H9 (cell line): Measurements from ENCODE around the gene SLC17A9. TPM values are rescaled to one million over a fixed set of nuclear protein-coding genes. Genes with fewer than 3 reads are reported as not detected.

Source experiments
- DNase-seq: peaks from one replicate; pipeline ENCODE4 v3.0.0-alpha.2; 2017
- H2AFZ ChIP-seq: one replicate; pipeline ENCODE4 v1.6.1; 2013; ENCODE audit warnings: mild to moderate bottlenecking, low read length, control low read depth, moderate library complexity
- H2AK5ac ChIP-seq: 2 replicates; pipeline ENCODE4 v1.6.1; 2013; ENCODE audit warnings: low read length, control low read depth, mixed read lengths; ENCODE audit not compliant: insufficient read length
- H2BK120ac ChIP-seq: one replicate; pipeline ENCODE4 v1.6.1; 2013; ENCODE audit warnings: low read depth, mild to moderate bottlenecking, low read length, control low read depth, inconsistent platforms; ENCODE audit not compliant: poor library complexity, severe bottlenecking
- H2BK12ac ChIP-seq: 2 replicates; pipeline ENCODE4 v1.6.1; 2013; ENCODE audit warnings: low read length, control low read depth, mixed read lengths, low read depth; ENCODE audit not compliant: insufficient read length
- H2BK15ac ChIP-seq: 2 replicates; pipeline ENCODE4 v1.6.1; 2013; ENCODE audit warnings: low read depth, low read length, control low read depth
- H2BK20ac ChIP-seq: one replicate; pipeline ENCODE4 v1.6.1; 2013; ENCODE audit warnings: low read depth, mild to moderate bottlenecking, low read length, control low read depth, inconsistent platforms; ENCODE audit not compliant: poor library complexity, severe bottlenecking
- H2BK5ac ChIP-seq: 2 replicates; pipeline ENCODE4 v1.6.1; 2013; ENCODE audit warnings: low read length, control low read depth, mixed read lengths; ENCODE audit not compliant: insufficient read length
- H3K14ac ChIP-seq: 2 replicates; pipeline ENCODE4 v1.6.1; 2013; ENCODE audit warnings: low read length, control low read depth; ENCODE audit not compliant: insufficient read depth
- H3K18ac ChIP-seq: 2 replicates; pipeline ENCODE4 v1.6.1; 2013; ENCODE audit warnings: low read depth, mild to moderate bottlenecking, mixed read lengths, low read length, control low read depth; ENCODE audit not compliant: insufficient read length
- H3K23ac ChIP-seq: 2 replicates; pipeline ENCODE4 v1.6.1; 2013; ENCODE audit warnings: low read length, control low read depth, mixed read lengths, low read depth; ENCODE audit not compliant: insufficient read length
- H3K23me2 ChIP-seq: 2 replicates; pipeline ENCODE4 v1.6.1; 2013; ENCODE audit warnings: low read depth, mild to moderate bottlenecking, mixed read lengths, low read length, control low read depth; ENCODE audit not compliant: insufficient read length, poor library complexity, severe bottlenecking
- H3K27ac ChIP-seq: 2 replicates; pipeline ENCODE4 v1.5.1; 2013; ENCODE audit warnings: low read length, control low read depth, mixed read lengths, low read depth; ENCODE audit not compliant: insufficient read length
- H3K27me3 ChIP-seq: 2 replicates; pipeline ENCODE4 v1.6.1; 2013; ENCODE audit warnings: low read length, control low read depth, inconsistent platforms; ENCODE audit not compliant: insufficient read depth
- H3K4ac ChIP-seq: 2 replicates; pipeline ENCODE4 v1.6.1; 2013; ENCODE audit warnings: low read depth, mild to moderate bottlenecking, control low read depth, inconsistent platforms, low read length, moderate library complexity
- H3K4me1 ChIP-seq: 2 replicates; pipeline ENCODE4 v1.6.1; 2013; ENCODE audit warnings: low read length, control low read depth, inconsistent platforms; ENCODE audit not compliant: insufficient read depth
- H3K4me2 ChIP-seq: 2 replicates; pipeline ENCODE4 v1.6.1; 2013; ENCODE audit warnings: low read length, control low read depth, mixed read lengths; ENCODE audit not compliant: insufficient read length, insufficient read depth
- H3K56ac ChIP-seq: 2 replicates; pipeline ENCODE4 v1.6.1; 2013; ENCODE audit warnings: low read depth, mild to moderate bottlenecking, mixed read lengths, low read length, control low read depth; ENCODE audit not compliant: insufficient read length
- H3K79me1 ChIP-seq: 2 replicates; pipeline ENCODE4 v1.6.1; 2013; ENCODE audit warnings: low read depth, mild to moderate bottlenecking, moderate library complexity, low read length, control low read depth, inconsistent platforms; ENCODE audit not compliant: insufficient read depth, poor library complexity, severe bottlenecking
- H3K79me2 ChIP-seq: 2 replicates; pipeline ENCODE4 v1.6.1; 2013; ENCODE audit warnings: low read length, control low read depth, inconsistent platforms; ENCODE audit not compliant: insufficient read depth
- H3K9ac ChIP-seq: 2 replicates; pipeline ENCODE4 v1.6.1; 2013; ENCODE audit warnings: low read length, control low read depth, mixed read lengths; ENCODE audit not compliant: insufficient read length; ENCODE audit errors: extremely low read depth
- H3K9me3 ChIP-seq: one replicate; pipeline ENCODE4 v1.6.1; 2013; ENCODE audit warnings: low read depth, low read length, inconsistent platforms; ENCODE audit not compliant: control insufficient read depth
- H3T11ph ChIP-seq: one replicate; pipeline ENCODE4 v1.6.1; 2013; ENCODE audit warnings: mild to moderate bottlenecking, low read length, control low read depth, inconsistent platforms
- H4K20me1 ChIP-seq: one replicate; pipeline ENCODE4 v1.6.1; 2013; ENCODE audit not compliant: control insufficient read depth, insufficient read length, insufficient read depth
- H4K5ac ChIP-seq: 2 replicates; pipeline ENCODE4 v1.6.1; 2013; ENCODE audit warnings: low read depth, mild to moderate bottlenecking, mixed read lengths, low read length, control low read depth; ENCODE audit not compliant: insufficient read length
- H4K8ac ChIP-seq: replicated peaks from 2 replicates; pipeline ENCODE4 v1.6.1; 2013; ENCODE audit warnings: low read length, control low read depth, mixed read lengths, low read depth; ENCODE audit not compliant: insufficient read length
- H4K91ac ChIP-seq: 2 replicates; pipeline ENCODE4 v1.6.1; 2013; ENCODE audit warnings: low read depth, mild to moderate bottlenecking, moderate library complexity, mixed read lengths, low read length, control low read depth; ENCODE audit not compliant: insufficient read length
- H3K27ac Mint-ChIP-seq, 3 experiments: 2 replicates in 2 of 3; 3 replicates in 1 of 3; pipeline ENCODE4 v1.8.0; 2020 to 2021; ENCODE audit warnings: mixed read lengths in 3 of 3, mild to moderate bottlenecking in 1 of 3, moderate library complexity in 1 of 3
- H3K27me3 Mint-ChIP-seq: 2 replicates; pipeline ENCODE4 v1.8.0; 2021; ENCODE audit warnings: low read depth, mild to moderate bottlenecking, moderate library complexity, mixed read lengths
- H3K36me3 Mint-ChIP-seq, 3 experiments: 2 replicates in 2 of 3; 3 replicates in 1 of 3; pipeline ENCODE4 v1.8.0; 2020 to 2021; ENCODE audit warnings: low read depth in 3 of 3, mixed read lengths in 3 of 3; ENCODE audit not compliant: insufficient read depth in 1 of 3
- H3K4me1 Mint-ChIP-seq, 2 experiments: 2 replicates each; pipeline ENCODE4 v1.8.0; 2020; ENCODE audit warnings: mixed read lengths in 2 of 2
- H3K4me3 Mint-ChIP-seq, 2 experiments: 2 replicates in 1 of 2; 3 replicates in 1 of 2; pipeline ENCODE4 v1.8.0; 2020 to 2021; ENCODE audit warnings: mild to moderate bottlenecking in 2 of 2, mixed read lengths in 2 of 2, moderate library complexity in 1 of 2
- H3K9me3 Mint-ChIP-seq, 2 experiments: 2 replicates in 1 of 2; 3 replicates in 1 of 2; pipeline ENCODE4 v1.8.0; 2020; ENCODE audit warnings: mild to moderate bottlenecking in 2 of 2, mixed read lengths in 2 of 2, moderate library complexity in 1 of 2
- WGBS: extraction: QIAGEN DNeasy Blood & Tissue Kit; methylation state at CpG from one replicate; pipeline ENCODE4 v1.1.7; 2013; ENCODE audit warnings: missing lambda C conversion rate, low lambda C conversion rate, mixed read lengths; ENCODE audit not compliant: insufficient read length; ENCODE audit errors: extremely low coverage; 5-methylcytosine and 5-hydroxymethylcytosine counted together
- total RNA-seq: library from RNA; stranded (reverse); gene quantifications from 2 replicates; pipeline ENCODE4 v1.2.1, GENCODE V29; 2021
- TF ChIP-seq, protein P1 (sequence below): fragments of 200-600 bp; sonication (generic); conservative IDR thresholded peaks from 3 replicates; pipeline ENCODE4 v1.8.0; 2021; ENCODE audit warnings: antibody characterized with exemption, mild to moderate bottlenecking

The SLC17A9 gene
- total RNA-seq, 1 experiment from 2014 or later, result 20.9 TPM

DNA sequence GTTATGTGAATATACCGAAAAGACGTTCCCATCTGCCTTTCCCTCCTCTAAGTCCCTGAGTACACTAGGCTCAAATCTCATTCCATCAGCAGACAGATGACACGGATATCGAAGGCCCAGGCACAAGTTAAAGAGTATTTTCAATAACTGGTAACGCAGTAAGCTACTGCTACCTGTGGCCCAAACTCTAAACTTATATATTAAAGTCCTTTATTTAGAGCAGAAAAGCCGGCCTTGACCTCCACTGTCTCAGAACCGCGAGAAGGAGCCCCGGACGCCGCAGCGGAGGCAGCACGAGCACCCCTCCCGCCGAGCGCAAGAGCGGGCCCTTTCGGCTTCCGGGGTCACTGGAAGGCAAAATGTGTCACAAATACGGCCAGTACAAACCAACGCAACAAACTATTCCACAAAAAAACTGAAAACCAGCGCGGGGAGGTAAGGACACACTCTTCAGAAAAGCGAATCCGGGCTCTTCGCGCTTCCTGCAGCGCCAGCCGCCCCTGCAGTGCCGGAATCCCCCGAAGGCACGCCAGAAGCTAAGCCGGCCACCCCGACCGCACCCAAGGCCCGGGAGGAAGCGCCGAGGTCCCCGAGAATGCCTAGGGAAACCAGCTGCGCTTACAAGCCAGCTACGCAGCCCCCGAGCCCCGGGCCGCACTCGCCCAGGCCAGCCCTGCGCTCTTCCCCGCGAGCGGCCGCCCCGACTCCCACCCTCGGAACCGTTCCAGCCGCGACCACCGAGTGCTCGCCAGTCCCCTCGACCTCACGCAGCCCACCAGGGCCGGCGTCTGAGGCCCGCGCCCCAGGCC, 26.9 kb upstream of the SLC17A9 start:
- Histone ChIP-seq H3K9ac (peak overlapping the region; percentile 94), H3T11ph (no peak overlapping the region), H3K9me3 (no peaks in the 10 kb centered on the region), H3K23me2 (peaks cover 38% of the 10 kb centered on the region), H3K4me2 (peak overlapping the region; percentile 100), H2BK15ac (no peak overlapping the region), H4K8ac (no peak overlapping the region), H3K27ac (no peak overlapping the region), H4K91ac (no peak overlapping the region), H2AFZ (no peak overlapping the region), H3K4ac (no peak overlapping the region), H2BK120ac (no peak overlapping the region), H2AK5ac (no peak overlapping the region), H3K4me1 (peaks cover 14% of the 10 kb centered on the region), H2BK12ac (no peak overlapping the region), H3K18ac (peak overlapping the region; percentile 86), H3K56ac (no peak overlapping the region), H4K5ac (no peak overlapping the region), H4K20me1 (peaks cover 12% of the 10 kb centered on the region), H3K14ac (peak overlapping the region; percentile 96), H3K27me3 (no peaks in the 10 kb centered on the region), H2BK20ac (no peak overlapping the region), H2BK5ac (no peak overlapping the region), H3K79me1 (no peaks in the 10 kb centered on the region), H3K23ac (no peak overlapping the region), H3K79me2 (peaks cover 61% of the 10 kb centered on the region)
- H3K27me3 Mint-ChIP-seq, result no peaks in the 10 kb centered on the region
- peaks cover 58 to 60% of the 10 kb centered on the region in 2 experiments for H3K4me1 Mint-ChIP-seq
- no peaks in the 10 kb centered on the region for H3K9me3 Mint-ChIP-seq
- H3K27ac Mint-ChIP-seq, result peak overlapping the region; percentile 93 to 97 (median 96)
- TF ChIP-seq, protein P1, sequence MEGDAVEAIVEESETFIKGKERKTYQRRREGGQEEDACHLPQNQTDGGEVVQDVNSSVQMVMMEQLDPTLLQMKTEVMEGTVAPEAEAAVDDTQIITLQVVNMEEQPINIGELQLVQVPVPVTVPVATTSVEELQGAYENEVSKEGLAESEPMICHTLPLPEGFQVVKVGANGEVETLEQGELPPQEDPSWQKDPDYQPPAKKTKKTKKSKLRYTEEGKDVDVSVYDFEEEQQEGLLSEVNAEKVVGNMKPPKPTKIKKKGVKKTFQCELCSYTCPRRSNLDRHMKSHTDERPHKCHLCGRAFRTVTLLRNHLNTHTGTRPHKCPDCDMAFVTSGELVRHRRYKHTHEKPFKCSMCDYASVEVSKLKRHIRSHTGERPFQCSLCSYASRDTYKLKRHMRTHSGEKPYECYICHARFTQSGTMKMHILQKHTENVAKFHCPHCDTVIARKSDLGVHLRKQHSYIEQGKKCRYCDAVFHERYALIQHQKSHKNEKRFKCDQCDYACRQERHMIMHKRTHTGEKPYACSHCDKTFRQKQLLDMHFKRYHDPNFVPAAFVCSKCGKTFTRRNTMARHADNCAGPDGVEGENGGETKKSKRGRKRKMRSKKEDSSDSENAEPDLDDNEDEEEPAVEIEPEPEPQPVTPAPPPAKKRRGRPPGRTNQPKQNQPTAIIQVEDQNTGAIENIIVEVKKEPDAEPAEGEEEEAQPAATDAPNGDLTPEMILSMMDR, result no peak
- DNase-seq, result no peak
- no CpG with 5 or more reads among the region's 63 CpGs for WGBS
- peak overlapping the region; percentile 92 to 97 for H3K4me3 Mint-ChIP-seq
- H3K36me3 Mint-ChIP-seq, result peaks cover 0 to 4% (median 2%) of the 10 kb centered on the region in 3 experiments; a peak in 4 of 7 replicates
